Kidney epithelial cell (primary cell): ENCODE results near the gene GAS2. TPM values are rescaled to one million over a fixed set of nuclear protein-coding genes. Genes with fewer than 3 reads are reported as not detected.

ENCODE experiments used
- DNase-seq: peaks from one replicate; pipeline ENCODE4 v3.0.0-alpha.2; 2010; ENCODE audit warnings: low read depth
- H3K27me3 ChIP-seq: 2 replicates; pipeline ENCODE4 v1.6.0; 2011; ENCODE audit warnings: low read length; ENCODE audit not compliant: control insufficient read depth, insufficient read depth
- H3K36me3 ChIP-seq: 2 replicates; pipeline ENCODE4 v1.5.1; 2011; ENCODE audit warnings: low read length; ENCODE audit not compliant: control insufficient read depth, insufficient read depth
- H3K4me3 ChIP-seq: 2 replicates; pipeline ENCODE4 v1.5.1; 2011; ENCODE audit warnings: low read depth, mild to moderate bottlenecking, control low read depth, low read length
- total RNA-seq: library from RNA; depleted of rRNA; stranded (reverse); fragments of >200 nt; gene quantifications from 2 replicates; pipeline ENCODE4 v1.2.3, GENCODE V29; 2015
- TF ChIP-seq, protein P1 (sequence below): IDR thresholded peaks from 2 replicates; pipeline ENCODE4 v1.5.1; 2011; ENCODE audit warnings: mild to moderate bottlenecking, moderate library complexity, low read length, control low read depth, inconsistent platforms; ENCODE audit not compliant: insufficient read depth, poor library complexity, severe bottlenecking

GAS2 gene
- 0.46 and 3.9 TPM in 2 replicates for total RNA-seq

DNA sequence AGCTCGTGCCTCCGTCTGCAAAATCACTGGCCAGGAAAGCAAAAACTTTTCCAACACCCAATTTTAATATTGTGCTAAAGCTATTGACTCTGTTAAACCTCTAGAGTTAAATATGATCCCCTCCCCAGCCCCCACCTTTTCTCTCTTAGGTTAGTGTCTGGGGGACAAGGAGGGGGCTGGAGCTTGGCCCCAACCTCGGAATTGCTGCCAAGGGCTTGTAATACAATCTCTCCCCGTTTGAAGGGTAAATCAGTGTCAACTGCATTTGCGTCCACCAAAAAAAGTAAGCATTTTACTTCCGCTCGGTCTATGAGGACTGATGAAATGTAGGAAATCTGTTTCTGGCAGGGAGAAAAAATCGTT, at the start of gene GAS2:
Gene GAS2, plus strand, starts transcription at position 287 of the 363 bp plus-strand sequence. CDS start 8,259 bp downstream, outside the sequence.
- TF ChIP-seq, protein P1, sequence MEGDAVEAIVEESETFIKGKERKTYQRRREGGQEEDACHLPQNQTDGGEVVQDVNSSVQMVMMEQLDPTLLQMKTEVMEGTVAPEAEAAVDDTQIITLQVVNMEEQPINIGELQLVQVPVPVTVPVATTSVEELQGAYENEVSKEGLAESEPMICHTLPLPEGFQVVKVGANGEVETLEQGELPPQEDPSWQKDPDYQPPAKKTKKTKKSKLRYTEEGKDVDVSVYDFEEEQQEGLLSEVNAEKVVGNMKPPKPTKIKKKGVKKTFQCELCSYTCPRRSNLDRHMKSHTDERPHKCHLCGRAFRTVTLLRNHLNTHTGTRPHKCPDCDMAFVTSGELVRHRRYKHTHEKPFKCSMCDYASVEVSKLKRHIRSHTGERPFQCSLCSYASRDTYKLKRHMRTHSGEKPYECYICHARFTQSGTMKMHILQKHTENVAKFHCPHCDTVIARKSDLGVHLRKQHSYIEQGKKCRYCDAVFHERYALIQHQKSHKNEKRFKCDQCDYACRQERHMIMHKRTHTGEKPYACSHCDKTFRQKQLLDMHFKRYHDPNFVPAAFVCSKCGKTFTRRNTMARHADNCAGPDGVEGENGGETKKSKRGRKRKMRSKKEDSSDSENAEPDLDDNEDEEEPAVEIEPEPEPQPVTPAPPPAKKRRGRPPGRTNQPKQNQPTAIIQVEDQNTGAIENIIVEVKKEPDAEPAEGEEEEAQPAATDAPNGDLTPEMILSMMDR, result no peak
- Histone ChIP-seq H3K27me3 (peaks cover 2% of the 10 kb centered on the region), H3K36me3 (no peaks in the 10 kb centered on the region), H3K4me3 (peak within 1 kb of the TSS; percentile 41)
- no peak for DNase-seq

DNA sequence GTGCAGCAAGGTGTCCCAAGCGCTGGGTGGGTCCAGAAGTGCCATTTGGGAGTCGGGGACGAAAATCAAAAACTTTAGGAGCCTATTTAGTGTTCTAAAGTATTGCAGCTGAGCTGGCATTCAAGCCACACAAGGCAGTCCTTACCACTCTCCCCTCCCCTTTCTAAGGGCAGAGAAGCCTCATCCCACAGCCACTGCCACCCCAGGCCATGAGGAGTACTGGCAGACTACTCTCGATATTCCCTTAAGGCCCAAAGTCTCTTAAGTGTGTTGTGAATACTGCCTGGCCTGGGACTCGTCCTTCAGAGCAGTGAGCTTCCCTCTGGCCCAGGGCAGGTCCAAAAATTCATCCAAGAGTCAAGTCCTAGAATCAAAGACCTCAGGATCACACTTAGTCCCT, 48.5 kb upstream of the GAS2 start:
- TF ChIP-seq, protein P1, result no peak
- H3K27me3 ChIP-seq, result no peaks in the 10 kb centered on the region
- no peak for DNase-seq
- H3K36me3 ChIP-seq, result no peaks in the 10 kb centered on the region
- no peak overlapping the region for H3K4me3 ChIP-seq

DNA sequence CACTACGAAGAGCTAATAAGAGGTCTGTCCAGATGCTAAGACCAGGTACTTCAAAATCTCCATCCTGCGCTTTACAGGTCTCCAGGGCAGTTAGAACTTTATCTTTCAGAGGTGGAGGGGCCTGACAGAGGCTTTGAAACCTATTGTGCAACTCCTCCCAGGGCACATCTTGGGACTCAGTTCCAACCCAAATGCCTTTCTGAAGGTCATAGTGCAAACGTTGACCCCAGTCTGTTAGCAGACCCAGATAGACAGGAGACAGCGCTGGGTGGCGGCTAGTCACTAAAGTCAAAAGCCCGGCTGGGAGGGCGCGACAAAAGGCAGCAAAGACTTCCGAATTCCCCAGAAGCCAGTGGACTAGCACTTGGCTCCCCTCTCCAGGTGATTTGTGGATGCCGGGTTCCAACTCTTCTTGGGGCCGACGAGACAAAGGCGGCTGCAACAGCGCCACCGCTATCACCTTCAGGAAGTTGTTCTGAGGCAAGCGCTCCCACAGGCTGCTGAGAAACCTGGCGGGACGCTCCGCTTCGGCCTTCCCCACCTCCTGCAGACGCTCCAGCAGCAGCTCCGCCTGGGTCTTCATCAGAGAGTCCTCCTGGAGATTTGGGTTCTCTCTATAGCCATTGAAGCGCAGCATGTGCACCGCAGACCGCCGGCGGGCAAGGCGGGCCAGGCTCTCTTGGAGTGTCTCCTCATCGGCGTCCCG, 41.5 kb upstream of the GAS2 start:
- peak; percentile 39 for DNase-seq
- TF ChIP-seq, protein P1, result peak; percentile 72
- H3K27me3 ChIP-seq, result no peaks in the 10 kb centered on the region
- H3K36me3 ChIP-seq, result no peaks in the 10 kb centered on the region
- H3K4me3 ChIP-seq, result peak overlapping the region; percentile 96

DNA sequence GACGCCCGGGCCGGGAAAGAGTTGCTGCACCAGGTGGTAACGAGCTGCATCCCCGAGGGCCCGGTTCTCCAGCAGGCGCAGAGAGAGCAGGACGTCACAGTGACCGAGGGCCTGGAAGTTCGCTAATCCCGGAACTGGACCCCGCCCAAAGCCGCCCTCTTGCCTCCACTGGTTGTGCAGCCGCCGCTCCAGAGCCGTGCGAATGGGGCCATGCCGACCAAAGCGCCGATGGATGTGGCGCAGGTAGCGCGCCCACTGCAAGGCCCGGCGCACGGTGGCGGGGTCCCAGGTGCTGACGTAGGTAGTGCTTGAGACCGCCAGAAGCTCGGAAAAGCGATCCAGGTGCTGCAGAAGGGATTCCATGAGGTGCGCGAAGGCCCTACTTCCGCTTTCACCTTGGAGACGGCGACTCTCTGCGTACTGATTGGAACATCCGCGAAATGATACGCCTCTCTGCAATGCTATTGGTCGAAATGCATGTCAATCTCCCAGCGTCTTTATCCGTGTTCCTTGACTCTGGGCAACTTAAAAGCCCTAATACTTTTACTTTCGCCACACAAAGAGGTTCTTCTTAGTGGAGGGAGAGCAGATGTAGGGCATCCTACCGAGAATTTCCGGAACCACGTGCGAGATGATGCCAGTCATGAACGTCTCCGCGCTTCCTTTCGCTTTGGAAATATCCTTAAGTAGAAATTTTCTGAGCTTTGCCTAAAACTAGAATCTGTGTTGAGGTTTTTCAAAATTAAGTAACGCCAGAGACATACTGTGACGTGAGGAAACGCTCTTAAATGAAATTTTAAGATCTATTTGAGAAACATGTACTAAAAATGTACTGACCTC, 40.7 kb upstream of the GAS2 start, which contains the start of gene FANCF:
Gene FANCF, minus strand, starts transcription at position 376 of the 840 bp plus-strand sequence. Its CDS starts 13 bp downstream, at position 363.
- TF ChIP-seq, protein P1, result no peak
- Histone ChIP-seq H3K4me3 (peak within 1 kb of the TSS; percentile 96), H3K36me3 (no peaks in the 10 kb centered on the region), H3K27me3 (no peaks in the 10 kb centered on the region)
- peak; percentile 90 for DNase-seq

DNA sequence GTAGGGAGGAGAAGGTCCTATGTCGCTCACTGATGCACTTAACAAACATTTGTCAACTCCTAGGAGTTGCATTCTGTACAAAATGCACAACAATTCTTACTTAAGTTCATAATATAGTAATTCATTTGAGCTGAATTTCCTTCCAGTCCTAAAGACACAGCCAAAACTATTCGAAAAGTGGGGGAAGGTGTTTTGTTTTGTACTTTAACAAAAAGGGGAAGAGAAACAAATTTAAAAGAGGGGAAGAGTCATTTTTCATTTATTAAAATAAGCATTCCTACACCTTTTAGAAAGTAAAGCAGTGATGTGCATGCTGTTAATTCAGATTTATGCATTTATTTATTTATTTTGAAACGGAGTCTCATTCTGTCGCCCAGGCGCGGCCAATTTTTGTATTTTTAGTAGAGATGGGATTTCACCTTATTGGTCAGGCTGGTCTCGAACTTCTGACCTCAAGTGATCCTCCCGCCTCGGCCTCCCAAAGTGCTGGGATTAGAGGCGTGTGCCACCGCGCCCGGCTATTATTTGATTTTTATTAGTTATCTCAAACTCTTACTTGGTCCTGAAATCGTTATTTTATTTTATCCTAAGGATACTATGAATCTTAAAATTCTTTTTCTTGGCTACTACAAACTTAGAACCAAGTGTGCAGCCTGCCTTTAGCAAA, 39.7 kb upstream of the GAS2 start:
- H3K36me3 ChIP-seq, result no peaks in the 10 kb centered on the region
- DNase-seq, result no peak
- no peak overlapping the region for H3K4me3 ChIP-seq
- TF ChIP-seq, protein P1, result no peak
- H3K27me3 ChIP-seq, result no peaks in the 10 kb centered on the region
